Esophagus squamous epithelium (tissue), 4 donors: ENCODE measurements around the gene RPS6KA3.

Experiments used
- CTCF ChIP-seq, 6 experiments: fragments of 450-650 bp in 4 of 6; fragments of 200-600 bp in 2 of 6; sonication (generic) in 2 of 6; IDR thresholded peaks; one replicate each; pipeline ENCODE4 v1.5.1; 2016 to 2019; ENCODE audit warnings: antibody characterized with exemption in 6 of 6, mild to moderate bottlenecking in 4 of 6, moderate library complexity in 4 of 6
- POLR2A ChIP-seq, 4 donors: fragments of 450-650 bp; IDR thresholded peaks; one replicate each; pipeline ENCODE4 v1.6.1; 2017; ENCODE audit warnings: antibody characterized with exemption in 4 of 4, mild to moderate bottlenecking in 4 of 4, moderate library complexity in 3 of 4

GRCh38 chrX:20129547-20129946, 137.2 kb downstream of the RPS6KA3 start:
- no peak for TF ChIP-seq POLR2A (IDR thresholded peaks at IDR 0.05)
- TF ChIP-seq CTCF (IDR thresholded peaks at IDR 0.05) = no peak
